Measurements from ENCODE around the gene PIM1.
"Not testable (repeated sequence)": the region's sequence is repeated elsewhere in the genome, so short reads cannot be mapped to it uniquely, and the experiment has no call there.

The PIM1 gene

GRCh38 chr6:37171201-37171969 lies 1.4 kb downstream of the PIM1 start:
- peak; percentile 41 for DNase-seq

GRCh38 chr6:37171970-37172812 lies 2.2 kb downstream of the PIM1 start:
- peak; percentile 95 for DNase-seq

- DNase-seq, result no peak
These were observed 3.0 kb downstream of the PIM1 start for GRCh38 chr6:37172912-37173492.

GRCh38 chr6:37173493-37174195 lies 3.7 kb downstream of the PIM1 start:
- no peak for DNase-seq

- no peak for DNase-seq
These were observed 4.2 kb downstream of the PIM1 start for GRCh38 chr6:37174196-37174514.

- DNase-seq, result no peak
These were observed 4.8 kb downstream of the PIM1 start for GRCh38 chr6:37174515-37175331.

GRCh38 chr6:37175332-37176267 lies 5.6 kb downstream of the PIM1 start:
- DNase-seq, result no peak

- DNase-seq, result no peak
These were observed 6.5 kb downstream of the PIM1 start for GRCh38 chr6:37176268-37177076.

GRCh38 chr6:37177077-37177934 lies 7.4 kb downstream of the PIM1 start:
- DNase-seq, result no peak

GRCh38 chr6:37177935-37178517 lies 8.1 kb downstream of the PIM1 start:
- no peak for DNase-seq

- no peak for DNase-seq
These were observed 10.1 kb downstream of the PIM1 start for GRCh38 chr6:37180075-37180474.

GRCh38 chr6:37180610-37181009 lies 10.7 kb downstream of the PIM1 start:
- DNase-seq, result not testable (repeated sequence)

GRCh38 chr6:37182736-37183590 lies 13.0 kb downstream of the PIM1 start:
- no peak for DNase-seq

- DNase-seq, result not testable (repeated sequence)
These were observed 16.2 kb downstream of the PIM1 start for GRCh38 chr6:37185949-37186720.

GRCh38 chr6:37187321-37188022 lies 17.5 kb downstream of the PIM1 start:
- no peak for DNase-seq

- no peak for DNase-seq
These were observed 19.1 kb downstream of the PIM1 start for GRCh38 chr6:37188962-37189510.

Data from fibroblast of skin of back (primary cell).